A549 (cell line): Measurements from ENCODE around the gene TBC1D14. TPM values are rescaled to one million over a fixed set of nuclear protein-coding genes. Genes with fewer than 3 reads are reported as not detected.

ENCODE experiments used
- ATAC-seq, 2 experiments: fragments of 200-7000 bp in 1 of 2; fragments of >200 bp in 1 of 2; cut with Nextera tagmentation in 1 of 2; cut with Tn5 transposase in 1 of 2; 3 replicates each; pipeline versions ENCODE4 v1.8.0 to v1.9.1; 2018 to 2020; ENCODE audit warnings: mild to moderate bottlenecking in 1 of 2, moderate library complexity in 1 of 2
- CTCF ChIA-PET: fragments of 300-600 bp; sonication (Branson Sonifier 250); formaldehyde crosslinking; extraction: SDS; loops from one replicate; lab custom pipeline; 2021; ENCODE audit warnings: antibody characterized with exemption, inconsistent platforms; lab: Yijun Ruan, JAX
- POLR2A ChIA-PET: fragments of 350-600 bp; formaldehyde crosslinking; extraction: SDS; loops from one replicate; lab custom pipeline; 2021; ENCODE audit warnings: antibody characterized with exemption, inconsistent platforms; lab: Yijun Ruan, JAX
- DNase-seq, 2 experiments: peaks; one replicate each; pipeline versions ENCODE4 v3.0.0 to v3.0.0-alpha.2; 2011 to 2016; ENCODE audit warnings: low read depth in 1 of 2, low spot score in 1 of 2
- FAIRE-seq: peaks from 2 replicates; lab custom pipeline; 2011; peaks lifted over from hg19 to GRCh38; lab: Jason Lieb, UNC
- H3K27ac ChIP-seq, 2 experiments: fragments of >200 bp; sonication (Bioruptor Twin); formaldehyde crosslinking; 3 replicates each; pipeline ENCODE4 v1.5.1; 2016 to 2017
- H3K4me1 ChIP-seq: fragments of >200 bp; sonication (Bioruptor Twin); formaldehyde crosslinking; 3 replicates; pipeline ENCODE4 v1.6.1; 2016
- H3K4me2 ChIP-seq: fragments of >200 bp; sonication (Bioruptor Twin); formaldehyde crosslinking; 3 replicates; pipeline ENCODE4 v1.6.1; 2016
- H3K4me3 ChIP-seq: fragments of >200 bp; sonication (Bioruptor Twin); formaldehyde crosslinking; 3 replicates; pipeline ENCODE4 v1.5.1; 2016
- H3K9me3 ChIP-seq: fragments of >200 bp; sonication (Bioruptor Twin); formaldehyde crosslinking; 3 replicates; pipeline ENCODE4 v1.6.1; 2016
- EHF ChIP-seq: fragments of 250-450 bp; sonication (Bioruptor Pico); IDR thresholded peaks from 2 replicates; pipeline ENCODE4 v1.5.0; 2020; ENCODE audit warnings: mild to moderate bottlenecking
- ELK1 ChIP-seq: fragments of 150-350 bp; IDR thresholded peaks from 2 replicates; pipeline ENCODE4 v1.6.1; 2014; ENCODE audit warnings: low read depth, mild to moderate bottlenecking, low read length
- EP300 ChIP-seq, 2 experiments: fragments of >200 bp; sonication (Bioruptor Twin); formaldehyde crosslinking; IDR thresholded peaks; 2 replicates in 1 of 2; 3 replicates in 1 of 2; pipeline ENCODE4 v1.6.1; 2016 to 2017
- HES2 ChIP-seq: fragments of >200 bp; sonication (Bioruptor Twin); formaldehyde crosslinking; IDR thresholded peaks from 2 replicates; pipeline ENCODE4 v1.6.1; 2016
- HEYL ChIP-seq: fragments of 250-450 bp; sonication (Bioruptor Pico); IDR thresholded peaks from 2 replicates; pipeline ENCODE4 v1.8.0; 2021; ENCODE audit warnings: mild to moderate bottlenecking, moderate library complexity
- JUN ChIP-seq, 2 experiments: fragments of >200 bp; sonication (Bioruptor Twin); formaldehyde crosslinking; IDR thresholded peaks; 2 replicates in 1 of 2; 3 replicates in 1 of 2; pipeline ENCODE4 v1.6.1; 2016 to 2017
- KDM1A ChIP-seq: fragments of 200-600 bp; sonication (generic); IDR thresholded peaks from 2 replicates; pipeline ENCODE4 v1.6.1; 2016; ENCODE audit warnings: low read depth, mild to moderate bottlenecking
- MAFK ChIP-seq: fragments of 450-650 bp; IDR thresholded peaks from 2 replicates; pipeline ENCODE4 v1.6.1; 2014; ENCODE audit not compliant: partially characterized antibody
- MAX ChIP-seq: IDR thresholded peaks from 2 replicates; pipeline ENCODE4 v1.6.1; 2012
- MYC ChIP-seq: IDR thresholded peaks from 2 replicates; pipeline ENCODE4 v1.6.1; 2012; ENCODE audit warnings: mild to moderate bottlenecking, inconsistent platforms, low read length, improper control_type of control experiment, borderline replicate concordance
- PHF8 ChIP-seq: fragments of 200-600 bp; sonication (generic); IDR thresholded peaks from 2 replicates; pipeline ENCODE4 v1.6.1; 2016; ENCODE audit warnings: low read depth, mild to moderate bottlenecking, antibody characterized with exemption, moderate library complexity, borderline replicate concordance
- POLR2A ChIP-seq: IDR thresholded peaks from 2 replicates; pipeline ENCODE4 v1.6.1; 2012; ENCODE audit warnings: mild to moderate bottlenecking, low read length
- POLR2AphosphoS2 ChIP-seq: conservative IDR thresholded peaks from 2 replicates; pipeline ENCODE4 v1.6.1; 2012; ENCODE audit warnings: low read length, improper control_type of control experiment, inconsistent platforms
- RAD21 ChIP-seq, 2 experiments: fragments of >200 bp in 1 of 2; sonication (Bioruptor Twin) in 1 of 2; formaldehyde crosslinking in 1 of 2; IDR thresholded peaks in 1 of 2; conservative IDR thresholded peaks in 1 of 2; 2 replicates in 1 of 2; 3 replicates in 1 of 2; pipeline ENCODE4 v1.6.1; 2012 to 2018; ENCODE audit warnings: inconsistent platforms in 1 of 2
- REST ChIP-seq: fragments of 200-600 bp; sonication (generic); IDR thresholded peaks from 2 replicates; pipeline ENCODE4 v1.6.1; 2016; ENCODE audit warnings: antibody characterized with exemption, mild to moderate bottlenecking, moderate library complexity
- SMC3 ChIP-seq: fragments of >200 bp; sonication (Bioruptor Twin); formaldehyde crosslinking; IDR thresholded peaks from 3 replicates; pipeline ENCODE4 v1.6.1; 2018; ENCODE audit warnings: inconsistent platforms
- TP53 ChIP-seq: fragments of 250-450 bp; sonication (Bioruptor Pico); IDR thresholded peaks from 2 replicates; pipeline ENCODE4 v1.5.0; 2021; ENCODE audit warnings: mild to moderate bottlenecking, moderate library complexity
- ZNF302 ChIP-seq: fragments of 250-450 bp; sonication (Bioruptor Pico); IDR thresholded peaks from 2 replicates; pipeline ENCODE4 v1.9.0; 2021; ENCODE audit warnings: inconsistent platforms, mild to moderate bottlenecking, moderate library complexity
- WGBS: methylation state at CpG from one replicate; pipeline ENCODE4 v1.1.6; 2017; ENCODE audit errors: missing lambda C conversion rate; 5-methylcytosine and 5-hydroxymethylcytosine counted together
- polyA plus RNA-seq, 4 experiments: library from polyadenylated mRNA; depleted of rRNA in 3 of 4; stranded (reverse); fragments of >200 nt; fragmentation: RNase III in 1 of 4; extraction: RNeasy Plus Mini Kit Qiagen cat#74134 plus additional on column Dnase treatment in 1 of 4; gene quantifications; 2 replicates in 3 of 4; 3 replicates in 1 of 4; pipeline ENCODE4 v1.2.3, GENCODE V29; 2011 to 2017
- TF ChIP-seq, protein P1 (sequence below): IDR thresholded peaks from 2 replicates; pipeline ENCODE4 v1.6.1; 2012
- TF ChIP-seq, protein P2 (sequence below): fragments of 450-650 bp; IDR thresholded peaks from 2 replicates; pipeline ENCODE4 v1.6.1; 2014; ENCODE audit warnings: antibody characterized with exemption

The TBC1D14 gene
- polyA plus RNA-seq, 2 of the 4 experiments (the other 2 are of a cell fraction) = 30.2 to 39.0 TPM

GRCh38 chr4:6984612-6985425 is 75.2 kb downstream of the TBC1D14 start:
- POLR2A ChIA-PET = no interaction called here
- CTCF ChIA-PET = interaction anchor here (0.6 to 3.6 kb wide), 3 partner anchors 11 to 86 kb away, joined by 4 to 20 read pairs (median 5); no protein-coding TSS in a partner anchor
- DNase-seq (no peak), FAIRE-seq (no peak), ATAC-seq (no peak)
- no peak for TF ChIP-seq KDM1A
- no peak for TF ChIP-seq EP300 (IDR thresholded peaks at IDR 0.05)
- no peak for TF ChIP-seq POLR2AphosphoS2
- no peak for TF ChIP-seq REST
- no peak for TF ChIP-seq ZNF302
- TF ChIP-seq, protein P1, sequence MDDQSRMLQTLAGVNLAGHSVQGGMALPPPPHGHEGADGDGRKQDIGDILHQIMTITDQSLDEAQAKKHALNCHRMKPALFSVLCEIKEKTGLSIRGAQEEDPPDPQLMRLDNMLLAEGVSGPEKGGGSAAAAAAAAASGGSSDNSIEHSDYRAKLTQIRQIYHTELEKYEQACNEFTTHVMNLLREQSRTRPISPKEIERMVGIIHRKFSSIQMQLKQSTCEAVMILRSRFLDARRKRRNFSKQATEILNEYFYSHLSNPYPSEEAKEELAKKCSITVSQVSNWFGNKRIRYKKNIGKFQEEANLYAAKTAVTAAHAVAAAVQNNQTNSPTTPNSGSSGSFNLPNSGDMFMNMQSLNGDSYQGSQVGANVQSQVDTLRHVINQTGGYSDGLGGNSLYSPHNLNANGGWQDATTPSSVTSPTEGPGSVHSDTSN = no peak
- TF ChIP-seq MAFK = no peak
- WGBS = 77% methylated on average over 13 of the region's 13 CpGs
- Histone ChIP-seq H3K4me2 (peak overlapping the region; percentile 80), H3K9me3 (no peaks in the 10 kb centered on the region), H3K4me3 (no peak overlapping the region), H3K27ac (no peak overlapping the region), H3K4me1 (peaks cover 30% of the 10 kb centered on the region)

- ChIA-PET CTCF (interaction anchor here (0.6 to 2.1 kb wide), 7 partner anchors 12 to 266 kb away, joined by 3 to 6 read pairs (median 4); no protein-coding TSS in a partner anchor), POLR2A (interaction anchor here (1.0 to 1.6 kb wide), 5 partner anchors 12 to 82 kb away, joined by 3 to 7 read pairs (median 4); partner anchors contain the start of genes GRPEL1 and TBC1D14)
- H3K4me2 ChIP-seq = peak overlapping the region; percentile 80
- no peak for FAIRE-seq
- TF ChIP-seq EHF (no peak), MYC (peak; percentile 34; the same call in 1 of the 2 replicates), TP53 (CRISPR knock-in tag) (0 out of 2 replicates have a peak, but pooled peaks have one; percentile 13), HEYL (CRISPR knock-in tag) (no peak)
- DNase-seq = peak in 1 of 2 experiments; percentile 23
- 8% methylated on average over 19 of the region's 28 CpGs for WGBS
- peak overlapping the region; percentile 68 for H3K4me3 ChIP-seq
- ATAC-seq = peak in 1 of 2 experiments; percentile 62
- peaks cover 31% of the 10 kb centered on the region for H3K4me1 ChIP-seq
- peak overlapping the region; percentile 68 to 83 for H3K27ac ChIP-seq
- no peaks in the 10 kb centered on the region for H3K9me3 ChIP-seq
These were observed 76.6 kb downstream of the TBC1D14 start for GRCh38 chr4:6986072-6986780.

DNA sequence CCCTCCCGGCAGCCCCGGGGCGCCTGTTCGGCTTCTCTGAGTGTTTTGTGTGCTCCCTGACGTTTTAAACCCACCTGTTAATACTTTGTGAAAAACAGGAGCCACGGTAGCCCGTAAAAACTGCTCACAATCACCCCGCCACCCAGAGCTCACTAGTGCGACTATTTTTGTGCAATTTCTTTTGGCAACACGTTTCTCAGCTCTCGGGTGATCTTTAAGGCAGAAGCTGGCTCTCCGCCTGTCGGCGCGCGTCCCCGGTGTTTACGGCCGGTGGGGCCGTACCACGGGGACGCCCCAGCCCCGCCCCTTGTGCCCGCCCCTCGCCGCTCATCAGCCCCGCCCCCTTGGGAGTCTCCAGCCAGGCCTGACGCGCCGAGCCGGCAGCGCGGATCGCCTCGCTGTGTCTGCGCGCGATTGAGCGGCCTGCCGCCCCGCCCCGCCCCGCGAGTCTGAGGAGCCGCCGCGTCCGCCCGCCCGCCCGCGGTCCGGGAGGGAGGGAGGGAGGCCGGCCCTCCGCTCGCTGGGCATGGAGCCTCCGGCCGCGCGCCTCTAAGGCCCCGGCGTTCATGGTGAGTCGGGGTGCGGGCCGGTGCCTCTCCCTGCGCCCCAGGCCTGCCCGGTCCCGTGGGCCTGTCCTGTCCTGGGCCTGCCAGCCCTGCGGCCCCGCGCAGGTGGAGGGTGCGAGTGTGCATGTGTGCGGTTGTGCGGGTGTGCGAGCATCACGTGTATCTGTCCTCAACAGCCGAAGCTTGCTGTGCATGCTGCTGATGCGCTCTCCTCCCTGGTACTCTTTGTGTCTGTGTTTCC is 77.4 kb downstream of the TBC1D14 start:
- H3K4me2 ChIP-seq = peak overlapping the region; percentile 93
- peak overlapping the region; percentile 83 to 94 for H3K27ac ChIP-seq
- DNase-seq (peak; percentile 70 to 88), ATAC-seq (peak; percentile 89 to 91), FAIRE-seq (no peak)
- 2% methylated on average over 25 of the region's 78 CpGs for WGBS
- no peaks in the 10 kb centered on the region for H3K9me3 ChIP-seq
- POLR2A ChIA-PET = interaction anchor here (0.6 to 1.6 kb wide), 6 partner anchors 13 to 163 kb away, joined by 3 to 7 read pairs (median 4); partner anchors contain the start of genes GRPEL1 and TBC1D14
- H3K4me3 ChIP-seq = peak overlapping the region; percentile 68
- CTCF ChIA-PET = interaction anchor here (0.6 to 2.1 kb wide), 8 partner anchors 9 to 267 kb away, joined by 3 to 6 read pairs (median 4); no protein-coding TSS in a partner anchor
- H3K4me1 ChIP-seq = peaks cover 38% of the 10 kb centered on the region
- TF ChIP-seq MAX (peak; percentile 82), SMC3 (peak; percentile 18; the same call in 1 of the 3 replicates), MYC (no peak; the same call in 1 of the 2 replicates), TP53 (CRISPR knock-in tag) (no peak), JUN (IDR thresholded peaks at IDR 0.05) (peak in 1 of 2 experiments; percentile 58; a peak in 1 of 5 replicates), POLR2A (0 out of 2 replicates have a peak, but pooled peaks have one; percentile 5), HES2 (no peak), PHF8 (peak; percentile 29; the same call in 1 of the 2 replicates), ELK1 (no peak), RAD21 (conservative IDR thresholded peaks at IDR 0.05 in 1 of 2, IDR thresholded peaks at IDR 0.05 in 1 of 2) (peak in 1 of 2 experiments; percentile 23; a peak in 2 of 5 replicates)
- TF ChIP-seq, protein P2, sequence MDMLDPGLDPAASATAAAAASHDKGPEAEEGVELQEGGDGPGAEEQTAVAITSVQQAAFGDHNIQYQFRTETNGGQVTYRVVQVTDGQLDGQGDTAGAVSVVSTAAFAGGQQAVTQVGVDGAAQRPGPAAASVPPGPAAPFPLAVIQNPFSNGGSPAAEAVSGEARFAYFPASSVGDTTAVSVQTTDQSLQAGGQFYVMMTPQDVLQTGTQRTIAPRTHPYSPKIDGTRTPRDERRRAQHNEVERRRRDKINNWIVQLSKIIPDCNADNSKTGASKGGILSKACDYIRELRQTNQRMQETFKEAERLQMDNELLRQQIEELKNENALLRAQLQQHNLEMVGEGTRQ = 0 out of 2 replicates have a peak, but pooled peaks have one; percentile 9
